ENCODE data around the gene WDFY3. TPM values are rescaled to one million over a fixed set of nuclear protein-coding genes. Genes with fewer than 3 reads are reported as not detected.
A peak's percentile ranks its signal among the peaks of the same experiment; 100 is the strongest.

WDFY3 gene, protein sequence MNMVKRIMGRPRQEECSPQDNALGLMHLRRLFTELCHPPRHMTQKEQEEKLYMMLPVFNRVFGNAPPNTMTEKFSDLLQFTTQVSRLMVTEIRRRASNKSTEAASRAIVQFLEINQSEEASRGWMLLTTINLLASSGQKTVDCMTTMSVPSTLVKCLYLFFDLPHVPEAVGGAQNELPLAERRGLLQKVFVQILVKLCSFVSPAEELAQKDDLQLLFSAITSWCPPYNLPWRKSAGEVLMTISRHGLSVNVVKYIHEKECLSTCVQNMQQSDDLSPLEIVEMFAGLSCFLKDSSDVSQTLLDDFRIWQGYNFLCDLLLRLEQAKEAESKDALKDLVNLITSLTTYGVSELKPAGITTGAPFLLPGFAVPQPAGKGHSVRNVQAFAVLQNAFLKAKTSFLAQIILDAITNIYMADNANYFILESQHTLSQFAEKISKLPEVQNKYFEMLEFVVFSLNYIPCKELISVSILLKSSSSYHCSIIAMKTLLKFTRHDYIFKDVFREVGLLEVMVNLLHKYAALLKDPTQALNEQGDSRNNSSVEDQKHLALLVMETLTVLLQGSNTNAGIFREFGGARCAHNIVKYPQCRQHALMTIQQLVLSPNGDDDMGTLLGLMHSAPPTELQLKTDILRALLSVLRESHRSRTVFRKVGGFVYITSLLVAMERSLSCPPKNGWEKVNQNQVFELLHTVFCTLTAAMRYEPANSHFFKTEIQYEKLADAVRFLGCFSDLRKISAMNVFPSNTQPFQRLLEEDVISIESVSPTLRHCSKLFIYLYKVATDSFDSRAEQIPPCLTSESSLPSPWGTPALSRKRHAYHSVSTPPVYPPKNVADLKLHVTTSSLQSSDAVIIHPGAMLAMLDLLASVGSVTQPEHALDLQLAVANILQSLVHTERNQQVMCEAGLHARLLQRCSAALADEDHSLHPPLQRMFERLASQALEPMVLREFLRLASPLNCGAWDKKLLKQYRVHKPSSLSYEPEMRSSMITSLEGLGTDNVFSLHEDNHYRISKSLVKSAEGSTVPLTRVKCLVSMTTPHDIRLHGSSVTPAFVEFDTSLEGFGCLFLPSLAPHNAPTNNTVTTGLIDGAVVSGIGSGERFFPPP (N-terminal part only)
- total RNA-seq (2012; rRNA removed) (58.1 and 59.7 TPM in 2 replicates), polyA plus RNA-seq (2012; rRNA removed) (11.5 and 12.5 TPM in 2 replicates), Bru-seq, nascent RNA (percentile 86 among the genes with signal in this experiment), BruChase-seq, experiment 1, labeled RNA remaining after a 6-hour chase (percentile 70 among the genes with signal in this experiment), BruChase-seq, experiment 2, labeled RNA remaining after a 2-hour chase (percentile 78 among the genes with signal in this experiment)
- polyA plus RNA-seq (2012; cell fraction: cytosol; rRNA removed), result 6.8 and 9.3 TPM in 2 replicates
- 18.3 and 31.6 TPM in 2 replicates for polyA plus RNA-seq (2012; cell fraction: nucleus; rRNA removed; ENCODE audit: low replicate concordance)
- long read RNA-seq, partial matches to known transcripts, result 4 of 7 reads
- long read RNA-seq, other reads (novel, unspliced or antisense), result 3 of 7 reads

- BruUV-seq (replicated peaks), result no TSS peak
- Histone ChIP-seq H3K36me3 (ENCODE audit: control insufficient read depth, insufficient read depth, low read length) (no peaks in the 10 kb centered on the region), H3K9ac (ENCODE audit: low read depth, low read length) (peak within 1 kb of the TSS; percentile 90), H4K91ac (ENCODE audit: insufficient read depth, low read depth, low read length) (peak within 1 kb of the TSS; percentile 40), H3K79me1 (ENCODE audit: low read depth in 1 of 2, low read length in 2 of 2) (peaks cover 5 to 25% of the 10 kb centered on the region in 2 experiments; a peak in 2 of 4 replicates), H3K4ac (ENCODE audit: low read depth, low read length) (peak within 1 kb of the TSS; percentile 66), H2BK120ac (ENCODE audit: low read depth, low read length) (peak within 1 kb of the TSS; percentile 71), H2BK20ac (ENCODE audit: low read depth, low read length) (peak within 1 kb of the TSS; percentile 8; the same call in 1 of the 2 replicates), H3K4me2 (ENCODE audit: low read depth, low read length) (peak within 1 kb of the TSS; percentile 99), H4K5ac (ENCODE audit: low read depth, low read length) (peak within 1 kb of the TSS; percentile 22), H3K9me3 (ENCODE audit: control insufficient read depth, insufficient read depth, low read length) (no peaks in the 10 kb centered on the region), H3K4me1 (ENCODE audit: control insufficient read depth, insufficient read depth, low read length) (peaks cover 5% of the 10 kb centered on the region; the same call in 1 of the 2 replicates), H3K9me1 (ENCODE audit: insufficient read depth, low read length) (no peaks in the 10 kb centered on the region), H2BK5ac (ENCODE audit: low read depth, low read length, poor library complexity, severe bottlenecking) (peak within 1 kb of the TSS; percentile 81), H2AK9ac (replicated peaks; ENCODE audit: low read depth, low read length, poor library complexity) (peak within 1 kb of the TSS; percentile 95), H4K8ac (ENCODE audit: low read depth in 2 of 2, low read length in 2 of 2) (peak within 1 kb of the TSS; percentile 24 to 65; a peak in 2 of 4 replicates), H3K4me3 (ENCODE audit: insufficient read depth, low read depth, low read length) (peak within 1 kb of the TSS; percentile 73), H3K27me3 (ENCODE audit: control insufficient read depth, insufficient read depth, low read length) (no peaks in the 10 kb centered on the region), H3K23ac (ENCODE audit: low read depth, low read length) (peak within 1 kb of the TSS; percentile 91), H3K14ac (replicated peaks; ENCODE audit: low read depth, low read length) (peak within 1 kb of the TSS; percentile 71), H4K20me1 (ENCODE audit: insufficient read depth, low read length) (peaks cover 12% of the 10 kb centered on the region; the same call in 1 of the 2 replicates), H2AFZ (replicated peaks; ENCODE audit: low read length, poor library complexity) (peak within 1 kb of the TSS; percentile 98), H3K18ac (ENCODE audit: low read depth, low read length) (peak within 1 kb of the TSS; percentile 61), H2AK5ac (ENCODE audit: low read depth, low read length) (0 out of 2 replicates have a peak within 1 kb of the TSS, but pooled peaks have one; percentile 23), H3K27ac (ENCODE audit: insufficient read depth, low read length) (peak within 1 kb of the TSS; percentile 91), H3K56ac (ENCODE audit: extremely low read depth, insufficient read depth, low read length) (peak within 1 kb of the TSS; percentile 83), H2BK15ac (ENCODE audit: low read depth, low read length) (peak within 1 kb of the TSS; percentile 13; the same call in 1 of the 3 replicates)
- ATAC-seq (ENCODE audit: low read depth) (peak; percentile 95), DNase-seq (peak; percentile 89)
- dilution Hi-C loops (cut with HindIII; ENCODE audit: low sequenced_read_pairs, unreplicated experiment) (no loop called here), in situ Hi-C loops (cut with MboI; ENCODE audit: low sequenced_read_pairs) (loop anchor here (5.0 kb wide), 1 partner anchor 214 kb away; no protein-coding TSS in a partner anchor), intact Hi-C loops (cut with micrococcal nuclease) (loop anchor here (1.0 to 5.0 kb wide), 3 partner anchors 159 to 216 kb away; no protein-coding TSS in a partner anchor)
- CTCF ChIA-PET, result interaction anchor here (0.7 to 1.7 kb wide), 5 partner anchors 11 to 385 kb away, joined by 3 to 4 read pairs (median 3); no protein-coding TSS in a partner anchor
- POLR2A ChIA-PET (ENCODE audit: unreplicated experiment), result no interaction called here
- WGBS, 2 experiments (ENCODE audit: extremely low coverage in 2 of 2, insufficient read length in 1 of 2), result 0% methylated on average over 16 of the region's 58 CpGs; no CpG with 5 or more reads in 1 of the 2 experiments
- no peak for TF ChIP-seq RCOR1 (IDR thresholded peaks at IDR 0.05; ENCODE audit: insufficient replicate concordance, low read length)
- TF ChIP-seq RAD21 (IDR thresholded peaks at IDR 0.05; ENCODE audit: low read length), result no peak
- TF ChIP-seq CEBPB (IDR thresholded peaks at IDR 0.05; ENCODE audit: low read depth, low read length), result peak; percentile 72
- TF ChIP-seq RFX5 (IDR thresholded peaks at IDR 0.05; ENCODE audit: low read depth, low read length), result no peak
- no peak for TF ChIP-seq ELK1 (IDR thresholded peaks at IDR 0.05; ENCODE audit: borderline replicate concordance, low read depth, low read length)
- no peak for TF ChIP-seq NFE2L2 (IDR thresholded peaks at IDR 0.05; ENCODE audit: low read depth, low read length)
- no peak for TF ChIP-seq BHLHE40 (IDR thresholded peaks at IDR 0.05; ENCODE audit: low read depth, low read length)
- no peak for TF ChIP-seq USF2 (IDR thresholded peaks at IDR 0.05; ENCODE audit: low read depth, low read length)
Measured at GRCh38 chr4:84966382-84967242, at the start of gene WDFY3. WDFY3 (minus strand) TSS chr4:84966690; CDS start chr4:84860591, 106,099 bp downstream.
